K562 (cell line): ENCODE results near the gene GDAP2. TPM values are rescaled to one million over a fixed set of nuclear protein-coding genes. Genes with fewer than 3 reads are reported as not detected.

Experiments
- ATAC-seq: fragments of 200-7000 bp; cut with Tn5 transposase; 3 replicates; pipeline ENCODE4 v1.9.1; 2020; ENCODE audit warnings: moderate library complexity
- BruUV-seq: library from RNA; stranded (reverse); fragments of 400-500 nt; replicated peaks from 2 replicates; lab custom pipeline; 2021; lab: Mats Ljungman, UMichigan
- CTCF ChIA-PET: fragments of 300-600 bp; formaldehyde crosslinking; extraction: SDS; loops from one replicate; lab custom pipeline; 2021; ENCODE audit warnings: low intra/inter-chr PET ratio; lab: Yijun Ruan, JAX
- POLR2A ChIA-PET: fragments of 300-600, 350-650 bp; sonication (Branson Sonifier 250); formaldehyde crosslinking; extraction: SDS; loops from one replicate; lab custom pipeline; 2021; ENCODE audit warnings: antibody characterized with exemption, inconsistent platforms; lab: Yijun Ruan, JAX
- DNase-seq, 4 experiments: peaks; one replicate each; pipeline versions ENCODE4 v3.0.0 to v3.0.0-alpha.2; 2011 to 2018; ENCODE audit warnings: low spot score in 3 of 4, mixed read lengths in 3 of 4; ENCODE audit errors: extremely low read depth in 1 of 4
- FAIRE-seq: peaks from 2 replicates; lab custom pipeline; 2011; peaks lifted over from hg19 to GRCh38; lab: Jason Lieb, UNC
- H2AFZ ChIP-seq: 2 replicates; pipeline ENCODE4 v1.6.0; 2011; ENCODE audit warnings: low read depth, low read length, control low read depth, inconsistent platforms
- H3K27ac ChIP-seq: fragments of 200-600 bp; 3 replicates; pipeline ENCODE4 v1.8.0; 2011; ENCODE audit warnings: low read depth, mild to moderate bottlenecking, control low read depth, inconsistent platforms, low read length, moderate library complexity, mixed read lengths; ENCODE audit errors: extremely low read depth
- H3K27me3 ChIP-seq, 2 experiments: fragments of 300-600 bp in 1 of 2; 2 replicates in 1 of 2; 3 replicates in 1 of 2; pipeline versions ENCODE4 v1.6.0 to v1.8.0; 2011; ENCODE audit warnings: inconsistent platforms in 2 of 2, low read length in 2 of 2, mild to moderate bottlenecking in 1 of 2, mixed read lengths in 1 of 2, moderate library complexity in 1 of 2; ENCODE audit not compliant: control insufficient read depth in 2 of 2, insufficient read depth in 2 of 2
- H3K36me3 ChIP-seq: fragments of 300-600 bp; 3 replicates; pipeline ENCODE4 v1.8.0; 2011; ENCODE audit warnings: mild to moderate bottlenecking, low read length, inconsistent platforms; ENCODE audit not compliant: control insufficient read depth, insufficient read depth
- H3K4me1 ChIP-seq, 2 experiments: fragments of 200-600 bp in 1 of 2; replicated peaks in 1 of 2; 2 replicates in 1 of 2; 3 replicates in 1 of 2; pipeline versions ENCODE4 v1.5.1 to v1.8.0; 2011; ENCODE audit warnings: inconsistent platforms in 2 of 2, low read length in 2 of 2, mild to moderate bottlenecking in 1 of 2, mixed read lengths in 1 of 2, moderate library complexity in 1 of 2; ENCODE audit not compliant: control insufficient read depth in 2 of 2, insufficient read depth in 2 of 2
- H3K4me2 ChIP-seq: 2 replicates; pipeline ENCODE4 v1.6.1; 2011; ENCODE audit warnings: low read length, control low read depth, inconsistent platforms, mixed read lengths; ENCODE audit not compliant: insufficient read depth
- H3K4me3 ChIP-seq: fragments of 200-600 bp; sonication (generic), shearing (Covaris generic); 2 replicates; pipeline ENCODE4 v1.5.1; 2016; ENCODE audit warnings: control low read depth, inconsistent platforms
- H3K79me2 ChIP-seq: fragments of 200-600 bp; 3 replicates; pipeline ENCODE4 v1.8.0; 2011; ENCODE audit warnings: low read length, inconsistent platforms; ENCODE audit not compliant: control insufficient read depth, insufficient read depth
- H3K9ac ChIP-seq, 2 experiments: 2 replicates each; pipeline versions ENCODE4 v1.6.0 to v1.6.1; 2011; ENCODE audit warnings: low read depth in 2 of 2, low read length in 2 of 2, control low read depth in 1 of 2, inconsistent platforms in 1 of 2, mild to moderate bottlenecking in 1 of 2, mixed read lengths in 1 of 2; ENCODE audit not compliant: insufficient read depth in 1 of 2
- H3K9me1 ChIP-seq: one replicate; pipeline ENCODE4 v1.6.0; 2011; ENCODE audit warnings: inconsistent platforms, mild to moderate bottlenecking, low read length, moderate library complexity; ENCODE audit not compliant: control insufficient read depth, insufficient read depth
- H3K9me3 ChIP-seq: replicated peaks from 2 replicates; pipeline ENCODE4 v1.5.1; 2011; ENCODE audit warnings: low read depth, low read length, inconsistent platforms; ENCODE audit not compliant: control insufficient read depth, insufficient read depth
- H4K20me1 ChIP-seq: replicated peaks from 2 replicates; pipeline ENCODE4 v1.6.1; 2011; ENCODE audit warnings: low read length, inconsistent platforms, mixed read lengths; ENCODE audit not compliant: control insufficient read depth, insufficient read depth
- GABPA ChIP-seq: fragments of 200-800 bp; sonication (Bioruptor generic); conservative IDR thresholded peaks from 2 replicates; pipeline ENCODE4 v1.6.1; 2016; ENCODE audit warnings: low read depth, missing genetic modification characterization, missing compliant biosample characterization
- HNRNPLL ChIP-seq: fragments of 200-400 bp; formaldehyde crosslinking; IDR thresholded peaks from 2 replicates; pipeline ENCODE4 v1.6.1; 2017; ENCODE audit warnings: low read length, low read depth, mild to moderate bottlenecking; ENCODE audit not compliant: poor library complexity, severe bottlenecking
- ZNF668 ChIP-seq: fragments of 250-450 bp; sonication (Bioruptor Pico); IDR thresholded peaks from 2 replicates; pipeline ENCODE4 v1.8.0; 2022; ENCODE audit warnings: mild to moderate bottlenecking, inconsistent platforms
- ZNF707 ChIP-seq: fragments of 250-450 bp; sonication (Bioruptor Pico); conservative IDR thresholded peaks from 2 replicates; pipeline ENCODE4 v1.8.0; 2022; ENCODE audit warnings: inconsistent platforms, mild to moderate bottlenecking, moderate library complexity
- WGBS: fragments of 100-300 bp; shearing (Covaris generic); methylation state at CpG from one replicate; pipeline ENCODE4 v1.1.6; 2016; ENCODE audit warnings: low coverage, mixed read lengths; ENCODE audit not compliant: insufficient coverage; ENCODE audit errors: missing lambda C conversion rate; 5-methylcytosine and 5-hydroxymethylcytosine counted together
- in situ Hi-C: fragments of 300-500 bp; cut with MboI; formaldehyde crosslinking; loops from 4 replicates; pipeline ENCODE4 v1.15.0; 2018; ENCODE audit warnings: inconsistent platforms, mixed read lengths
- intact Hi-C: fragments of 100-400 bp; cut with micrococcal nuclease; formaldehyde crosslinking; loops from 2 replicates; pipeline ENCODE4 v1.14.2; 2022
- polyA plus RNA-seq, 8 experiments: library from polyadenylated mRNA; depleted of rRNA in 4 of 8; stranded (reverse) in 5 of 8; unstranded in 3 of 8; fragments of >200 nt; fragmentation: Nextera tagmentation in 2 of 8; fragmentation: Illumina TruSeq in 1 of 8; extraction: Ambion mirVana in 2 of 8; extraction: Trizol in 1 of 8; gene quantifications; 2 replicates each; pipeline versions ENCODE4 v1.2.1 to v1.2.3, GENCODE V29; 2011 to 2014; ENCODE audit warnings: inconsistent platforms in 1 of 8, missing spikeins in 1 of 8
- total RNA-seq, 7 experiments: library from RNA; depleted of rRNA in 6 of 7; stranded (reverse); fragments of >200 nt in 6 of 7; fragmentation: Illumina TruSeq in 2 of 7; extraction: Trizol in 2 of 7; gene quantifications; 2 replicates each; pipeline versions ENCODE4 v1.2.1 to v1.2.3, GENCODE V29; 2011 to 2021; ENCODE audit warnings: low replicate concordance in 1 of 7
- TF ChIP-seq, protein P1 (sequence below), 2 experiments: fragments of 450-650 bp in 1 of 2; IDR thresholded peaks; 2 replicates each; pipeline ENCODE4 v1.6.1; 2011 to 2017; ENCODE audit warnings: low read depth in 2 of 2, antibody characterized with exemption in 1 of 2, borderline replicate concordance in 1 of 2, low read length in 1 of 2, mild to moderate bottlenecking in 1 of 2, mixed read lengths in 1 of 2; ENCODE audit not compliant: control insufficient read depth in 1 of 2

Gene GDAP2
- total and polyA plus RNA-seq, 9 of the 15 experiments (the other 6 are each of a cell fraction or from before 2014, with no cell fraction given) = 4.1 to 23.1 (median 13.2) TPM

DNA sequence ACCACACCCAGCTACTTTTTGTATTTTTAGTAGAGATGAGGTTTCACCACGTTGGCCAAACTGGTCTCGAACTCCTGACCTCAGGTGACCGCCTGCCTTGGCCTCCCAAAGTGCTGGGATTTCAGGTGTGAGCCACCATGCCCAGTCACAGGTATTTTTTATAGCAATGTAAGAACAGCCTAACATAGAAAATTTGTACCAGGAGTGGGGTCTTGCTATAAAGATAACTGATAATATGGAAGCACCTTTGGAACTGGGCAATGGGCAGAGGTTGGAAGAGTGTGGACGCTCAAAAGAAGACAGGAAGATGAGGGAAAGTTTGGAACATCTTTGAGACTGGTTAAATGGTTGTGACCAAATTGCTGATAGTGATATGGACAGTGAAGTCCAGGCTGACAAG is 99.2 kb downstream of the GDAP2 start:
- TF ChIP-seq ZNF707 (CRISPR knock-in tag) (0 out of 2 replicates have a peak, but pooled peaks have one; percentile 69), GABPA (tag) (no peak)
- 0% methylated on average over 4 of the region's 4 CpGs for WGBS
- Histone ChIP-seq H3K4me3 (no peak overlapping the region), H3K9ac (no peak overlapping the region), H3K27ac (no peak overlapping the region), H3K4me2 (no peak overlapping the region), H3K9me1 (no peaks in the 10 kb centered on the region), H4K20me1 (no peaks in the 10 kb centered on the region), H3K36me3 (no peaks in the 10 kb centered on the region), H3K27me3 (no peaks in the 10 kb centered on the region; a peak in 1 of 5 replicates), H2AFZ (no peak overlapping the region), H3K9me3 (no peaks in the 10 kb centered on the region), H3K4me1 (no peaks in the 10 kb centered on the region), H3K79me2 (no peaks in the 10 kb centered on the region)
- FAIRE-seq (no peak), ATAC-seq (no peak), DNase-seq (no peak)
- in situ Hi-C loops = no loop called here
- CTCF ChIA-PET = no interaction called here
- intact Hi-C loops = no loop called here
- POLR2A ChIA-PET = interaction anchor here (0.6 kb wide), 1 partner anchor 15 kb away, joined by 3 read pairs; no protein-coding TSS in a partner anchor
- no TSS peak for BruUV-seq

DNA sequence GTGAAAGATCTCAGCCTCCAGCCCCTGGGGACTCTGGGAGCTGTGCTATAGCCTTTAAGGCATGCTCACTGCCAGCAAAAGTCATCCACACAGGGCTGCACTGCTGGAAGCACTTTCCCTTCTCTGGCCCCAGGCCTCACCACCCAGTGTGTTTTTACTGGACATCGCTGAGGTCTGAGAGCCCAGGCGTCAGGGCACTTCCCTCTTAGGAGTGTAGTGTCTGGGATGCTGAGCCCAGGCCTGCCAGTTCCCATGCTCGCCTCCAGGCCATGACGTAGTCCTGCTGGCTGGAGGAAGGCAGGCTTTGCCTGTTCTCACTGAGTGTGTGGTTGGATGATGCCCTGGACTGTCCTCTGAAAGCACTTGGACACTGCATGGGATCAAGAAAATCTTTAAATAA is 101.2 kb downstream of the GDAP2 start:
- ChIA-PET POLR2A (no interaction called here), CTCF (no interaction called here)
- WGBS = 0% methylated on average over 4 of the region's 4 CpGs
- TF ChIP-seq, protein P1, sequence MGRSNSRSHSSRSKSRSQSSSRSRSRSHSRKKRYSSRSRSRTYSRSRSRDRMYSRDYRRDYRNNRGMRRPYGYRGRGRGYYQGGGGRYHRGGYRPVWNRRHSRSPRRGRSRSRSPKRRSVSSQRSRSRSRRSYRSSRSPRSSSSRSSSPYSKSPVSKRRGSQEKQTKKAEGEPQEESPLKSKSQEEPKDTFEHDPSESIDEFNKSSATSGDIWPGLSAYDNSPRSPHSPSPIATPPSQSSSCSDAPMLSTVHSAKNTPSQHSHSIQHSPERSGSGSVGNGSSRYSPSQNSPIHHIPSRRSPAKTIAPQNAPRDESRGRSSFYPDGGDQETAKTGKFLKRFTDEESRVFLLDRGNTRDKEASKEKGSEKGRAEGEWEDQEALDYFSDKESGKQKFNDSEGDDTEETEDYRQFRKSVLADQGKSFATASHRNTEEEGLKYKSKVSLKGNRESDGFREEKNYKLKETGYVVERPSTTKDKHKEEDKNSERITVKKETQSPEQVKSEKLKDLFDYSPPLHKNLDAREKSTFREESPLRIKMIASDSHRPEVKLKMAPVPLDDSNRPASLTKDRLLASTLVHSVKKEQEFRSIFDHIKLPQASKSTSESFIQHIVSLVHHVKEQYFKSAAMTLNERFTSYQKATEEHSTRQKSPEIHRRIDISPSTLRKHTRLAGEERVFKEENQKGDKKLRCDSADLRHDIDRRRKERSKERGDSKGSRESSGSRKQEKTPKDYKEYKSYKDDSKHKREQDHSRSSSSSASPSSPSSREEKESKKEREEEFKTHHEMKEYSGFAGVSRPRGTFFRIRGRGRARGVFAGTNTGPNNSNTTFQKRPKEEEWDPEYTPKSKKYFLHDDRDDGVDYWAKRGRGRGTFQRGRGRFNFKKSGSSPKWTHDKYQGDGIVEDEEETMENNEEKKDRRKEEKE (IDR thresholded peaks at IDR 0.05; ENCODE audit: borderline replicate concordance in 1 of 2, control insufficient read depth in 1 of 2, low read depth in 2 of 2, low read length in 1 of 2) = no peak
- TF ChIP-seq ZNF668 (CRISPR knock-in tag) (no peak), HNRNPLL (no peak)

More for the DNA sequence above, 101.2 kb downstream of the GDAP2 start:
- no peak for DNase-seq
- no peaks in the 10 kb centered on the region for H4K20me1 ChIP-seq
- no peak overlapping the region for H3K4me3 ChIP-seq
- no peaks in the 10 kb centered on the region for H3K9me3 ChIP-seq
- intact Hi-C loops (no loop called here), in situ Hi-C loops (no loop called here)
- no peak; the same call in 2 of the 3 replicates for ATAC-seq
- H2AFZ ChIP-seq = no peak overlapping the region
- FAIRE-seq = no peak
- no peaks in the 10 kb centered on the region for H3K4me1 ChIP-seq
- no TSS peak for BruUV-seq
- H3K9ac ChIP-seq = no peak overlapping the region
- no peaks in the 10 kb centered on the region for H3K79me2 ChIP-seq
- H3K27me3 ChIP-seq = no peaks in the 10 kb centered on the region; a peak in 1 of 5 replicates
- H3K9me1 ChIP-seq = no peaks in the 10 kb centered on the region
- H3K4me2 ChIP-seq = no peak overlapping the region
- H3K36me3 ChIP-seq = no peaks in the 10 kb centered on the region
- no peak overlapping the region for H3K27ac ChIP-seq
